Endothelial cell (in vitro differentiated cells): Measurements from ENCODE around the gene PRKG1. TPM values are rescaled to one million over a fixed set of nuclear protein-coding genes. Genes with fewer than 3 reads are reported as not detected.

Experiments used
- DNase-seq: peaks from one replicate; pipeline ENCODE4 v3.0.0; 2021; ENCODE audit warnings: low spot score
- H3K27ac Mint-ChIP-seq: one replicate; pipeline ENCODE4 v1.8.0; 2021; ENCODE audit warnings: mixed read lengths, inconsistent platforms; ENCODE audit not compliant: unreplicated experiment
- H3K27me3 Mint-ChIP-seq: one replicate; pipeline ENCODE4 v1.8.0; 2021; ENCODE audit warnings: mild to moderate bottlenecking, moderate library complexity, mixed read lengths, inconsistent platforms; ENCODE audit not compliant: unreplicated experiment
- H3K36me3 Mint-ChIP-seq: one replicate; pipeline ENCODE4 v1.8.0; 2021; ENCODE audit warnings: mild to moderate bottlenecking, low read depth, mixed read lengths, inconsistent platforms; ENCODE audit not compliant: unreplicated experiment
- H3K4me1 Mint-ChIP-seq: one replicate; pipeline ENCODE4 v1.8.0; 2021; ENCODE audit warnings: mild to moderate bottlenecking, mixed read lengths, inconsistent platforms; ENCODE audit not compliant: unreplicated experiment
- H3K4me3 Mint-ChIP-seq: one replicate; pipeline ENCODE4 v1.8.0; 2021; ENCODE audit warnings: mild to moderate bottlenecking, mixed read lengths, inconsistent platforms; ENCODE audit not compliant: unreplicated experiment
- H3K9me3 Mint-ChIP-seq: one replicate; pipeline ENCODE4 v1.8.0; 2021; ENCODE audit warnings: mixed read lengths, inconsistent platforms; ENCODE audit not compliant: unreplicated experiment
- total RNA-seq: library from RNA; stranded (reverse); fragmentation: NEBNext Ultra II Directional; extraction: Animal tissue kit (Norgen Biotek cat#: 25700); gene quantifications from one replicate; pipeline ENCODE4 v1.2.1, GENCODE V29; 2021; ENCODE audit not compliant: unreplicated experiment
- TF ChIP-seq, protein P1 (sequence below): fragments of 200-600 bp; sonication (generic); IDR thresholded peaks from one replicate; pipeline ENCODE4 v1.5.0; 2021; ENCODE audit warnings: antibody characterized with exemption; ENCODE audit not compliant: unreplicated experiment

Gene PRKG1
- total RNA-seq, 1 donor from 2014 or later: 10.7 TPM

DNA sequence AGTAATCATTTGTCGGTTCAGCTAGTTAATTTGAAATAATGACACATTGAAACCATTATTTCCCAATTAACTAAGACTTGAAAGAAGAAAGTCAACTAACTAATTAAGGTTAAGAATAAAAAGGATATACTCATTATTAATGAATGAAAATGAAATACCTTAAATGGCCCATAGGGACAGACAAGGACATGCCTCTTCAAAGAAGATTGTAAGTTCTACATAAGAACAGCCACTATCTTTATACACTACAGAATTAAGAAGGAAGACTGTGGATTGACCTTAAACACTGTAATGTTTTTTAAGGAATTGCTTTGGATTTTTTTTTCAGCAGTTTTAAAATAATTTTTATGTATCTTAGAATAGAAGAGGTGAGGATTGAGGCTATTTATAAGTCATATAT is 564.5 kb downstream of the PRKG1 start:
- peaks cover 2% of the 10 kb centered on the region for H3K4me1 Mint-ChIP-seq
- H3K27me3 Mint-ChIP-seq: peaks cover 2% of the 10 kb centered on the region
- H3K9me3 Mint-ChIP-seq: no peaks in the 10 kb centered on the region
- DNase-seq: no peak
- no peak overlapping the region for H3K4me3 Mint-ChIP-seq
- TF ChIP-seq, protein P1, sequence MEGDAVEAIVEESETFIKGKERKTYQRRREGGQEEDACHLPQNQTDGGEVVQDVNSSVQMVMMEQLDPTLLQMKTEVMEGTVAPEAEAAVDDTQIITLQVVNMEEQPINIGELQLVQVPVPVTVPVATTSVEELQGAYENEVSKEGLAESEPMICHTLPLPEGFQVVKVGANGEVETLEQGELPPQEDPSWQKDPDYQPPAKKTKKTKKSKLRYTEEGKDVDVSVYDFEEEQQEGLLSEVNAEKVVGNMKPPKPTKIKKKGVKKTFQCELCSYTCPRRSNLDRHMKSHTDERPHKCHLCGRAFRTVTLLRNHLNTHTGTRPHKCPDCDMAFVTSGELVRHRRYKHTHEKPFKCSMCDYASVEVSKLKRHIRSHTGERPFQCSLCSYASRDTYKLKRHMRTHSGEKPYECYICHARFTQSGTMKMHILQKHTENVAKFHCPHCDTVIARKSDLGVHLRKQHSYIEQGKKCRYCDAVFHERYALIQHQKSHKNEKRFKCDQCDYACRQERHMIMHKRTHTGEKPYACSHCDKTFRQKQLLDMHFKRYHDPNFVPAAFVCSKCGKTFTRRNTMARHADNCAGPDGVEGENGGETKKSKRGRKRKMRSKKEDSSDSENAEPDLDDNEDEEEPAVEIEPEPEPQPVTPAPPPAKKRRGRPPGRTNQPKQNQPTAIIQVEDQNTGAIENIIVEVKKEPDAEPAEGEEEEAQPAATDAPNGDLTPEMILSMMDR: peak; percentile 53
- H3K27ac Mint-ChIP-seq: no peak overlapping the region
- H3K36me3 Mint-ChIP-seq: no peaks in the 10 kb centered on the region

DNA sequence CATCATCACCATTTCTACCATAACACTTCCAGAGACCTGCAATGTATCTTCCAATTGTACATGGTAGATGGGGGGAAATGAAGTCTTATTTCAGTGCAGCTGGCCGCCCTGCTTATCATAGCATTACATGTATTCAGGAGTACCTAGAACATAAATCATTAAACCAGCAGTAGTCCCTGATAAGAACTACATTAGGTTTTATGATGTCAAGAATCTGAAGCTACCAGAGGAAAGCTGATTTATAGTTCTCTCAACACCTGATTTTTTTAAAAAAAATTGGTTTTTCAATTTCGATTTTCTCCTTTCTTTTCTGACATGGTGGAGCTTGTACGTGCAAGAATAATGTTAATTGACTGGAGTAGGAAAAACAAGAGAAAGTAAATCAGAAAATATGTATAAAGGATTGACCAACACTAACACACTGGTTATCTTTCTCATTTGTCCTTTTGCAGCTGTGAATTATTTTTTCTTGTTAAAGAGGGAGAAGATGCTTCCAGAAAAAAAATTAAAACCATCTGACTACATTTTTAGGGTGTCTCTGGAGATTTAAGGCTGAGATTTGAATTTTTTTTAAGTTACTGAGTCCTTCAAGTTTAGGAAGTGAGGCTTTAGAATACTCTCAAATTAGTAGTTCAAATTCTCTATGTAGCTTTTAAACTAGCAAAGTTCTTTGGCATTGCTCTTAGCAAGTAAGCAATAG is 566.0 kb downstream of the PRKG1 start:
- Mint-ChIP-seq H3K9me3 (no peaks in the 10 kb centered on the region), H3K27ac (no peak overlapping the region), H3K36me3 (no peaks in the 10 kb centered on the region), H3K4me1 (peaks cover 12% of the 10 kb centered on the region), H3K4me3 (no peak overlapping the region), H3K27me3 (peaks cover 2% of the 10 kb centered on the region)
- DNase-seq: no peak
- TF ChIP-seq, protein P1: no peak

DNA sequence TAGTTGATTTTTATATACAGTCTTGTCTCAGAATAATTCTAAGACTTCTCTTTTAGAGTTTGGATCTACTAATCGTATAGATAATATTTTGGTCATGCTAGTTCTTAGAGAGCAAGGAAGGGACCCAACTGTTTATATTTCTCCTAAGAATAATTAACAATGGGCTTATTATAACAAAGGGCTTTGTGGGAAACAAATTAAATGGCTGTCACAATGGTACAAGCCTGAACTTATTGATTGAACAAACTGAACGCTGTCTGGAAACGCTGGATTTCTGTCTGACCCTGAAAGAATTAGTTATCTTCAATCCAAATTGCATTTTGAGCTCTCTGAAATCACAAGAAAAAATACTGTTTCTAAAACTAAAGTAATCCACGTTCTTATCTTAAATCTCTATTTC is 568.3 kb downstream of the PRKG1 start:
- no peaks in the 10 kb centered on the region for H3K9me3 Mint-ChIP-seq
- no peak overlapping the region for H3K4me3 Mint-ChIP-seq
- TF ChIP-seq, protein P1: no peak
- peaks cover 12% of the 10 kb centered on the region for H3K4me1 Mint-ChIP-seq
- H3K27me3 Mint-ChIP-seq: no peaks in the 10 kb centered on the region
- no peak for DNase-seq
- no peaks in the 10 kb centered on the region for H3K36me3 Mint-ChIP-seq
- H3K27ac Mint-ChIP-seq: no peak overlapping the region

DNA sequence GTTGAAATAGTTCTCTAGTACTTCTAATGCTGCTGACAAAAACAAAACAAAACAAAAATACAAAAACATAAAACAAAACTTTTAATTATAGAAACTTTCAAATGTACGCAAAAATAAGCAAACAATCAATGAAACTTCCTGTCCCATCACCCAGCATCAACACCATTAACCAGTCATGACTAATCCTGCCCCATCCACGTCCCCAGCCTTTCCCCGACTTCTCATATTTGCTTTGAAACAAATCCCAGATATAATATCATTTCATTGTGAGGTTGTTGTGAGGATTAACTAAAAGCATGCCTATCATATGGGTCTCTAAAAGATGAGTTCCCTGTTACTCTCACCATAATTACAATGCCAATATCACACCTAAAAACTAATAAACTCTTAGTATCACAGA is 569.4 kb downstream of the PRKG1 start:
- Mint-ChIP-seq H3K27ac (no peak overlapping the region), H3K9me3 (no peaks in the 10 kb centered on the region), H3K4me1 (peaks cover 12% of the 10 kb centered on the region), H3K27me3 (no peaks in the 10 kb centered on the region), H3K4me3 (no peak overlapping the region), H3K36me3 (no peaks in the 10 kb centered on the region)
- TF ChIP-seq, protein P1: no peak
- DNase-seq: no peak

DNA sequence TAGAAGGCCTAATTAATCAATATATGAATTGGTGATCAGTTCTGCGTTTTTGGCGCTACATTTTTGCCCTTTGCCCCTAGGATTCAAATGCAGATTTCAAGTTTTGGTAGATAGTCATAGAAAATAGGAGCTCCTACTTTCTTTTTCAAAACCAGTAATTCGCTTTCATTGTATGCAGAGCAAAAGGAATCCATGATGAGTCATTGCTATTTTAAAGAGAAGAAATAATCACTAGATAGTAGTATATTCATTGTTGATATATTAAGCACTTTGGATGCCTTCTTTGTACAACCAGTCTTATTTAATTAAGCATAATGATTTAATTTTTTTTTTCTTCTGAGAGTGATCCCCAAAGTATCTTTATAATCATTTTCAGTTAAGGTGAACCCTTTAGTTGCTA is 574.8 kb downstream of the PRKG1 start:
- Mint-ChIP-seq H3K27ac (no peak overlapping the region), H3K4me1 (peaks cover 6% of the 10 kb centered on the region), H3K27me3 (no peaks in the 10 kb centered on the region), H3K9me3 (no peaks in the 10 kb centered on the region), H3K4me3 (no peak overlapping the region), H3K36me3 (no peaks in the 10 kb centered on the region)
- TF ChIP-seq, protein P1: no peak
- DNase-seq: no peak
